Measurements from ENCODE around the gene PLBD2. TPM values are rescaled to one million over a fixed set of nuclear protein-coding genes. Genes with fewer than 3 reads are reported as not detected.

Gene PLBD2, protein sequence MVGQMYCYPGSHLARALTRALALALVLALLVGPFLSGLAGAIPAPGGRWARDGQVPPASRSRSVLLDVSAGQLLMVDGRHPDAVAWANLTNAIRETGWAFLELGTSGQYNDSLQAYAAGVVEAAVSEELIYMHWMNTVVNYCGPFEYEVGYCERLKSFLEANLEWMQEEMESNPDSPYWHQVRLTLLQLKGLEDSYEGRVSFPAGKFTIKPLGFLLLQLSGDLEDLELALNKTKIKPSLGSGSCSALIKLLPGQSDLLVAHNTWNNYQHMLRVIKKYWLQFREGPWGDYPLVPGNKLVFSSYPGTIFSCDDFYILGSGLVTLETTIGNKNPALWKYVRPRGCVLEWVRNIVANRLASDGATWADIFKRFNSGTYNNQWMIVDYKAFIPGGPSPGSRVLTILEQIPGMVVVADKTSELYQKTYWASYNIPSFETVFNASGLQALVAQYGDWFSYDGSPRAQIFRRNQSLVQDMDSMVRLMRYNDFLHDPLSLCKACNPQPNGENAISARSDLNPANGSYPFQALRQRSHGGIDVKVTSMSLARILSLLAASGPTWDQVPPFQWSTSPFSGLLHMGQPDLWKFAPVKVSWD
- 4.9 and 12.0 TPM in 2 replicates for total RNA-seq (ENCODE audit: low replicate concordance)

DNA sequence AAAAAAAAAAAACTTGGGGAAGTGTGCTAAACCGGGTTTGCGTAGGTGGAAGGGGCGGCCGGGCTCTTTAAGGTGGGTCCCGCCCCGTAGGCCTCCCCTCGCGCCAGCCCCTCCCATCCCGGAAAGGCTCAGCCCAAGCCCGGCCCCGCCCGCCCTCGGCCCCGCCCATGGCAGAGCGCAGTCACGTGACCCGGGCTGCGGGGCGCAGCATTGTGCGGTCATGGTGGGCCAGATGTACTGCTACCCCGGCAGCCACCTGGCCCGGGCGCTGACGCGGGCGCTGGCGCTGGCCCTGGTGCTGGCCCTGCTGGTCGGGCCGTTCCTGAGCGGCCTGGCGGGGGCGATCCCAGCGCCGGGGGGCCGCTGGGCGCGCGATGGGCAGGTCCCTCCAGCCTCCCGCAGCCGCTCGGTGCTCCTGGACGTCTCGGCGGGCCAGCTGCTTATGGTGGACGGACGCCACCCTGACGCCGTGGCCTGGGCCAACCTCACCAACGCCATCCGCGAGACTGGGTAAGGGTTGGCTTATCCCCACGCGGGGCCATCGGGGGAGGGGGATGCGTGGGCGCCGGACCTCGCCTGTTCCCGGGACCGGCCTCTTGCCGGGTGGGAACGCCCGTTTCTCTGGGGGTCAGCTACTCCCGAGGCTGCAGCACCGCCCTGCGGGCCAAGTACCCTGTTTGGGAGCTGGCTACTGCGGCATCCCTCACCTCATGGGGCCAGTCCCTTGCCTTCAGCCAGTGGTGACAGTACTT lies at the start of gene PLBD2:
PLBD2 (plus strand) TSS at position 207 of the 752 bp plus-strand sequence; CDS start at position 221, 14 bp downstream.
- Histone ChIP-seq H3K9ac (peak within 1 kb of the TSS; percentile 43), H3K4me2 (peak within 1 kb of the TSS; percentile 79), H3K36me3 (no peaks in the 10 kb centered on the region), H3K9me3 (ENCODE audit: low read depth) (no peaks in the 10 kb centered on the region), H2AFZ (replicated peaks) (peak within 1 kb of the TSS; percentile 74), H3F3A (ENCODE audit: low read depth) (peaks cover 15% of the 10 kb centered on the region), H3K4me1 (peaks cover 7% of the 10 kb centered on the region), H3K27me3 (no peaks in the 10 kb centered on the region), H3K4me3 (peak within 1 kb of the TSS; percentile 76), H4K20me1 (ENCODE audit: low read depth) (peaks cover 19% of the 10 kb centered on the region), H3K27ac (no peak within 1 kb of the TSS), H3K79me2 (ENCODE audit: low read depth) (peaks cover 12% of the 10 kb centered on the region)
- Mint-ChIP-seq H3K9me3 (no peaks in the 10 kb centered on the region), H3K4me3 (peak within 1 kb of the TSS; percentile 85), H3K36me3 (no peaks in the 10 kb centered on the region), H3K4me1 (peaks cover 11% of the 10 kb centered on the region), H3K27ac (no peak within 1 kb of the TSS), H3K27me3 (ENCODE audit: insufficient read depth, low read depth) (peaks cover 2% of the 10 kb centered on the region)
- DNase-seq (ENCODE audit: low spot score) = peak; percentile 98
- TF ChIP-seq EZH2 (IDR thresholded peaks at IDR 0.05) = no peak
- TF ChIP-seq, protein P1, sequence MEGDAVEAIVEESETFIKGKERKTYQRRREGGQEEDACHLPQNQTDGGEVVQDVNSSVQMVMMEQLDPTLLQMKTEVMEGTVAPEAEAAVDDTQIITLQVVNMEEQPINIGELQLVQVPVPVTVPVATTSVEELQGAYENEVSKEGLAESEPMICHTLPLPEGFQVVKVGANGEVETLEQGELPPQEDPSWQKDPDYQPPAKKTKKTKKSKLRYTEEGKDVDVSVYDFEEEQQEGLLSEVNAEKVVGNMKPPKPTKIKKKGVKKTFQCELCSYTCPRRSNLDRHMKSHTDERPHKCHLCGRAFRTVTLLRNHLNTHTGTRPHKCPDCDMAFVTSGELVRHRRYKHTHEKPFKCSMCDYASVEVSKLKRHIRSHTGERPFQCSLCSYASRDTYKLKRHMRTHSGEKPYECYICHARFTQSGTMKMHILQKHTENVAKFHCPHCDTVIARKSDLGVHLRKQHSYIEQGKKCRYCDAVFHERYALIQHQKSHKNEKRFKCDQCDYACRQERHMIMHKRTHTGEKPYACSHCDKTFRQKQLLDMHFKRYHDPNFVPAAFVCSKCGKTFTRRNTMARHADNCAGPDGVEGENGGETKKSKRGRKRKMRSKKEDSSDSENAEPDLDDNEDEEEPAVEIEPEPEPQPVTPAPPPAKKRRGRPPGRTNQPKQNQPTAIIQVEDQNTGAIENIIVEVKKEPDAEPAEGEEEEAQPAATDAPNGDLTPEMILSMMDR (IDR thresholded peaks at IDR 0.05) = no peak
- TF ChIP-seq EZH2phosphoT487 (IDR thresholded peaks at IDR 0.05) = no peak

DNA sequence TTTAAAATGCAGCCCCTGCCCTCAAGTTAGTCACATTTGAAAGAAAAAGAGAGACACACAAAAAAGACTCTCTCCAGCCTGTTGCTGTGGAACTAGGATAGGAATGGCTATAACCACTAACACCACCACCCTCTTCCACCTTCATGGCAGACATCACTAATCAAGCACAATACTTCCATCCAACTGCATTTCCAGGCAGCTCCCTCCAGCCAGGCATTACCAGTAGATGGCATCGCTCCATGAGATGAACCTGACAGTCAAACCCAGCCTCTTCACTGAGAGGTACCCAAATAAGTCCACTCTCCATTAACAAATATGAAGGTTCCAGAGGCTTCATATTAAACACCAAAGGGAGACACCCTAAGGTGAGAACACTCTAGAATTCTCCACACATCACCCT lies 47.9 kb upstream of the PLBD2 start:
- Histone ChIP-seq H2AFZ (replicated peaks) (no peak overlapping the region), H3K9me3 (ENCODE audit: low read depth) (no peaks in the 10 kb centered on the region), H3K4me1 (peaks cover 8% of the 10 kb centered on the region), H3K9ac (no peak overlapping the region), H3K4me3 (no peak overlapping the region), H3K27me3 (no peaks in the 10 kb centered on the region), H3K36me3 (no peaks in the 10 kb centered on the region), H3K4me2 (no peak overlapping the region), H3K79me2 (ENCODE audit: low read depth) (no peaks in the 10 kb centered on the region), H3F3A (ENCODE audit: low read depth) (peaks cover 4% of the 10 kb centered on the region), H3K27ac (no peak overlapping the region), H4K20me1 (ENCODE audit: low read depth) (no peaks in the 10 kb centered on the region)
- H3K4me1 Mint-ChIP-seq = peaks cover 8% of the 10 kb centered on the region
- H3K4me3 Mint-ChIP-seq = no peak overlapping the region
- TF ChIP-seq EZH2phosphoT487 (IDR thresholded peaks at IDR 0.05) = no peak
- no peak for TF ChIP-seq EZH2 (IDR thresholded peaks at IDR 0.05)
- TF ChIP-seq, protein P1 (IDR thresholded peaks at IDR 0.05) = peak; percentile 16
- H3K27ac Mint-ChIP-seq = no peak overlapping the region
- H3K27me3 Mint-ChIP-seq (ENCODE audit: insufficient read depth, low read depth) = peaks cover 8% of the 10 kb centered on the region
- no peaks in the 10 kb centered on the region for H3K9me3 Mint-ChIP-seq
- no peak for DNase-seq (ENCODE audit: low spot score)
- peaks cover 8% of the 10 kb centered on the region for H3K36me3 Mint-ChIP-seq

DNA sequence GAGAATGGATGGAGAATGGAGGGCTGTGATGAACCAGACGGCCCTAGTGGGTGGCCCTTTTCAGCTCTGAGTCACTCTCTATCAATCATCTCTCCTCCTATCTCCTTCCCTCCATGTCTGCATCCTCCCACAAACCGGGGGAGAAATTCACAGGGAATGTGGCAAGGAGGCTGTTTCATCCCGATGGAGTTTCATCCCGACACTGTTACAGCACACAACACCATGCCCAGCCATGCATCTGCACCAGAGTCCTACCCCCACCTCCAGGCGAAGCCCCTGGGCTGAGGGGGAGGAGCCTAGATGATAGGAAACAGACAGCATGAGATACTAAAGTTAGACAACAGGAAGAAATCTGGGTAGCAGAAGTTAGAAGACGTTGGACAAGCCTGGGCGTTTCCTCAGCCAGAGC lies 44.3 kb upstream of the PLBD2 start:
- Histone ChIP-seq H3K27ac (no peak overlapping the region), H3F3A (ENCODE audit: low read depth) (peaks cover 18% of the 10 kb centered on the region), H3K4me3 (no peak overlapping the region), H3K36me3 (no peaks in the 10 kb centered on the region), H2AFZ (replicated peaks) (no peak overlapping the region), H3K9me3 (ENCODE audit: low read depth) (no peaks in the 10 kb centered on the region), H3K79me2 (ENCODE audit: low read depth) (no peaks in the 10 kb centered on the region), H3K27me3 (no peaks in the 10 kb centered on the region), H3K4me2 (no peak overlapping the region), H4K20me1 (ENCODE audit: low read depth) (no peaks in the 10 kb centered on the region), H3K9ac (no peak overlapping the region), H3K4me1 (peaks cover under 1% of the 10 kb centered on the region)
- TF ChIP-seq EZH2phosphoT487 (IDR thresholded peaks at IDR 0.05) (no peak), EZH2 (IDR thresholded peaks at IDR 0.05) (no peak)
- TF ChIP-seq, protein P1 (IDR thresholded peaks at IDR 0.05) = no peak
- DNase-seq (ENCODE audit: low spot score) = no peak
- H3K27ac Mint-ChIP-seq = no peak overlapping the region
- H3K4me3 Mint-ChIP-seq = no peak overlapping the region
- no peaks in the 10 kb centered on the region for H3K9me3 Mint-ChIP-seq
- peaks cover 4% of the 10 kb centered on the region for H3K4me1 Mint-ChIP-seq
- H3K36me3 Mint-ChIP-seq = peaks cover 14% of the 10 kb centered on the region
- H3K27me3 Mint-ChIP-seq (ENCODE audit: insufficient read depth, low read depth) = peaks cover 11% of the 10 kb centered on the region

Data from neural progenitor cell (in vitro differentiated cells).